Mesenchymal stem cell (in vitro differentiated cells and primary cell): ENCODE measurements around the gene DLGAP1.

Experiments used
- DNase-seq: peaks from one replicate; pipeline ENCODE4 v3.0.0-alpha.2; 2013
- H2AFZ ChIP-seq: one replicate; pipeline ENCODE4 v1.6.1; 2013; ENCODE audit warnings: low read depth, mild to moderate bottlenecking, control low read depth, inconsistent platforms, low read length, moderate library complexity
- H2AK5ac ChIP-seq: 2 replicates; pipeline ENCODE4 v1.6.1; 2013; ENCODE audit warnings: low read length, moderate library complexity, mild to moderate bottlenecking, inconsistent platforms; ENCODE audit not compliant: severe bottlenecking
- H2BK120ac ChIP-seq: one replicate; pipeline ENCODE4 v1.6.1; 2013; ENCODE audit warnings: low read depth, mild to moderate bottlenecking, inconsistent platforms, low read length, moderate library complexity
- H2BK12ac ChIP-seq, 2 experiments: one replicate each; pipeline ENCODE4 v1.6.1; 2013; ENCODE audit warnings: inconsistent platforms in 2 of 2, low read length in 2 of 2, mild to moderate bottlenecking in 2 of 2, moderate library complexity in 2 of 2, control low read depth in 1 of 2
- H2BK15ac ChIP-seq: one replicate; pipeline ENCODE4 v1.6.1; 2013; ENCODE audit warnings: mild to moderate bottlenecking, low read depth, inconsistent platforms; ENCODE audit not compliant: poor library complexity, severe bottlenecking
- H2BK5ac ChIP-seq: 2 replicates; pipeline ENCODE4 v1.6.1; 2013; ENCODE audit warnings: low read depth, mild to moderate bottlenecking, low read length, control low read depth, inconsistent platforms; ENCODE audit not compliant: poor library complexity, severe bottlenecking
- H3K14ac ChIP-seq, 2 experiments: one replicate each; pipeline ENCODE4 v1.6.1; 2013; ENCODE audit warnings: inconsistent platforms in 2 of 2, low read length in 2 of 2, control low read depth in 1 of 2, mild to moderate bottlenecking in 1 of 2, moderate library complexity in 1 of 2
- H3K18ac ChIP-seq, 2 experiments: one replicate each; pipeline ENCODE4 v1.6.1; 2013; ENCODE audit warnings: inconsistent platforms in 2 of 2, low read length in 2 of 2, control low read depth in 1 of 2, low read depth in 1 of 2, mild to moderate bottlenecking in 1 of 2
- H3K23ac ChIP-seq, 2 experiments: one replicate each; pipeline ENCODE4 v1.6.1; 2013; ENCODE audit warnings: inconsistent platforms in 2 of 2, low read length in 2 of 2, mild to moderate bottlenecking in 2 of 2, moderate library complexity in 2 of 2, control low read depth in 1 of 2
- H3K27ac ChIP-seq: 2 replicates; pipeline ENCODE4 v1.5.1; 2013; ENCODE audit warnings: mild to moderate bottlenecking, moderate library complexity, low read length, control low read depth, inconsistent platforms; ENCODE audit not compliant: poor library complexity, severe bottlenecking
- H3K27me3 ChIP-seq, 2 experiments: 2 replicates each; pipeline versions ENCODE4 v1.6.1 to v1.7.0; 2013; ENCODE audit warnings: low read length in 2 of 2, mild to moderate bottlenecking in 2 of 2, moderate library complexity in 2 of 2, control low read depth in 1 of 2, inconsistent platforms in 1 of 2; ENCODE audit not compliant: control insufficient read depth in 1 of 2, insufficient read depth in 1 of 2
- H3K36me3 ChIP-seq, 2 experiments: 2 replicates each; pipeline versions ENCODE4 v1.6.1 to v1.7.0; 2013; ENCODE audit warnings: low read length in 2 of 2, control low read depth in 1 of 2, inconsistent platforms in 1 of 2, low read depth in 1 of 2, mild to moderate bottlenecking in 1 of 2; ENCODE audit not compliant: insufficient read depth in 2 of 2, control insufficient read depth in 1 of 2
- H3K4ac ChIP-seq, 2 experiments: one replicate each; pipeline ENCODE4 v1.6.1; 2013; ENCODE audit warnings: inconsistent platforms in 2 of 2, low read length in 2 of 2, mild to moderate bottlenecking in 2 of 2, moderate library complexity in 2 of 2, control low read depth in 1 of 2, low read depth in 1 of 2
- H3K4me1 ChIP-seq: 2 replicates; pipeline ENCODE4 v1.6.1; 2013; ENCODE audit warnings: low read depth, low read length, control low read depth; ENCODE audit not compliant: control insufficient read depth, insufficient read depth
- H3K4me2 ChIP-seq: 2 replicates; pipeline ENCODE4 v1.6.1; 2013; ENCODE audit warnings: low read length, mild to moderate bottlenecking, inconsistent platforms; ENCODE audit not compliant: poor library complexity, severe bottlenecking
- H3K4me3 ChIP-seq, 2 experiments: 2 replicates each; pipeline versions ENCODE4 v1.5.1 to v1.7.0; 2013; ENCODE audit warnings: low read length in 2 of 2, mild to moderate bottlenecking in 2 of 2, control low read depth in 1 of 2, low read depth in 1 of 2; ENCODE audit not compliant: insufficient read depth in 1 of 2
- H3K79me1 ChIP-seq: replicated peaks from 2 replicates; pipeline ENCODE4 v1.6.1; 2013; ENCODE audit warnings: mild to moderate bottlenecking, control low read depth, low read length, inconsistent platforms; ENCODE audit not compliant: poor library complexity, severe bottlenecking
- H3K9ac ChIP-seq: 2 replicates; pipeline ENCODE4 v1.7.0; 2013; ENCODE audit warnings: mild to moderate bottlenecking, low read length, moderate library complexity
- H3K9me3 ChIP-seq: 2 replicates; pipeline ENCODE4 v1.7.0; 2013; ENCODE audit warnings: mild to moderate bottlenecking, low read length; ENCODE audit not compliant: control insufficient read depth
- H4K8ac ChIP-seq: one replicate; pipeline ENCODE4 v1.6.1; 2013; ENCODE audit warnings: inconsistent platforms, mild to moderate bottlenecking, low read length, moderate library complexity
- H4K91ac ChIP-seq: one replicate; pipeline ENCODE4 v1.6.1; 2013; ENCODE audit warnings: mild to moderate bottlenecking, low read length, inconsistent platforms
- WGBS: methylation state at CpG from one replicate; pipeline ENCODE4 v1.1.7; 2013; ENCODE audit warnings: mixed read lengths; 5-methylcytosine and 5-hydroxymethylcytosine counted together

DLGAP1 gene

GRCh38 chr18:3827236-3827845 lies 627.8 kb downstream of the DLGAP1 start:
- H4K8ac ChIP-seq: no peak overlapping the region
- no peaks in the 10 kb centered on the region for H3K79me1 ChIP-seq
- H3K27me3 ChIP-seq: no peaks in the 10 kb centered on the region
- H2BK120ac ChIP-seq: no peak overlapping the region
- no peak overlapping the region for H3K23ac ChIP-seq
- H3K4me2 ChIP-seq: no peak overlapping the region
- no peak for DNase-seq
- no peak overlapping the region for H2BK12ac ChIP-seq
- H3K27ac ChIP-seq: no peak overlapping the region
- no peak overlapping the region for H3K4me3 ChIP-seq
- peak overlapping the region; percentile 23 for H3K9ac ChIP-seq
- H3K14ac ChIP-seq: no peak overlapping the region
- 54% methylated on average over 5 of the region's 6 CpGs for WGBS
- H3K4me1 ChIP-seq: peaks cover 3% of the 10 kb centered on the region
- H3K18ac ChIP-seq: no peak overlapping the region
- H3K4ac ChIP-seq: no peak overlapping the region
- no peaks in the 10 kb centered on the region for H3K9me3 ChIP-seq
- no peak overlapping the region for H2BK5ac ChIP-seq
- H2AK5ac ChIP-seq: peak overlapping the region; percentile 31
- H2BK15ac ChIP-seq: no peak overlapping the region
- H3K36me3 ChIP-seq: peaks cover 0 to 2% of the 10 kb centered on the region in 2 experiments
- no peak overlapping the region for H4K91ac ChIP-seq
- H2AFZ ChIP-seq: no peak overlapping the region

- no peaks in the 10 kb centered on the region for H3K27me3 ChIP-seq
- H2BK5ac ChIP-seq: no peak overlapping the region
- H3K23ac ChIP-seq: no peak overlapping the region
- DNase-seq: no peak
- H3K14ac ChIP-seq: no peak overlapping the region
- no peak overlapping the region for H3K4ac ChIP-seq
- peaks cover 3% of the 10 kb centered on the region for H3K4me1 ChIP-seq
- H3K79me1 ChIP-seq: no peaks in the 10 kb centered on the region
- H3K9me3 ChIP-seq: no peaks in the 10 kb centered on the region
- H4K91ac ChIP-seq: no peak overlapping the region
- no peak overlapping the region for H3K27ac ChIP-seq
- no peak overlapping the region for H2BK12ac ChIP-seq
- H2AFZ ChIP-seq: no peak overlapping the region
- H4K8ac ChIP-seq: no peak overlapping the region
- H3K4me3 ChIP-seq: no peak overlapping the region
- H2BK120ac ChIP-seq: no peak overlapping the region
- H2AK5ac ChIP-seq: no peak overlapping the region
- no peaks in the 10 kb centered on the region for H3K36me3 ChIP-seq
- H3K9ac ChIP-seq: no peak overlapping the region
- H2BK15ac ChIP-seq: no peak overlapping the region
- WGBS: 94% methylated on average over 4 of the region's 4 CpGs
- no peak overlapping the region for H3K18ac ChIP-seq
- H3K4me2 ChIP-seq: no peak overlapping the region
Measured at GRCh38 chr18:3826021-3826420, 629.1 kb downstream of the DLGAP1 start.

- Histone ChIP-seq H2BK5ac (no peak overlapping the region), H3K4ac (no peak overlapping the region), H2AK5ac (no peak overlapping the region), H3K27ac (no peak overlapping the region), H3K18ac (no peak overlapping the region), H2BK120ac (no peak overlapping the region), H4K8ac (no peak overlapping the region), H3K27me3 (no peaks in the 10 kb centered on the region), H3K4me1 (peaks cover 3% of the 10 kb centered on the region), H3K14ac (no peak overlapping the region), H2BK15ac (no peak overlapping the region), H3K9me3 (no peaks in the 10 kb centered on the region), H3K4me3 (no peak overlapping the region), H3K4me2 (no peak overlapping the region), H3K36me3 (no peaks in the 10 kb centered on the region), H3K23ac (no peak overlapping the region), H3K79me1 (no peaks in the 10 kb centered on the region), H2AFZ (no peak overlapping the region), H3K9ac (no peak overlapping the region), H2BK12ac (no peak overlapping the region), H4K91ac (no peak overlapping the region)
- no peak for DNase-seq
Measured at GRCh38 chr18:3824101-3824500, 631.0 kb downstream of the DLGAP1 start.

- Histone ChIP-seq H3K79me1 (no peaks in the 10 kb centered on the region), H3K4me3 (no peak overlapping the region), H4K91ac (no peak overlapping the region), H3K4me2 (no peak overlapping the region), H3K36me3 (no peaks in the 10 kb centered on the region), H3K27me3 (no peaks in the 10 kb centered on the region), H4K8ac (no peak overlapping the region), H3K18ac (no peak overlapping the region), H3K23ac (no peak overlapping the region), H3K4me1 (peaks cover 3% of the 10 kb centered on the region), H2BK5ac (no peak overlapping the region), H3K4ac (no peak overlapping the region), H2BK15ac (no peak overlapping the region), H3K9ac (no peak overlapping the region), H2BK12ac (no peak overlapping the region), H2AK5ac (no peak overlapping the region), H2AFZ (no peak overlapping the region), H3K9me3 (no peaks in the 10 kb centered on the region), H2BK120ac (no peak overlapping the region), H3K27ac (no peak overlapping the region), H3K14ac (no peak overlapping the region)
- DNase-seq: no peak
- WGBS: 68% methylated on average over 3 of the region's 3 CpGs
Measured at GRCh38 chr18:3823073-3823472, 632.0 kb downstream of the DLGAP1 start.
